ENCODE measurements around the gene BUD13.
A peak's percentile ranks its signal among the peaks of the same experiment; 100 is the strongest.

BUD13 gene

DNA sequence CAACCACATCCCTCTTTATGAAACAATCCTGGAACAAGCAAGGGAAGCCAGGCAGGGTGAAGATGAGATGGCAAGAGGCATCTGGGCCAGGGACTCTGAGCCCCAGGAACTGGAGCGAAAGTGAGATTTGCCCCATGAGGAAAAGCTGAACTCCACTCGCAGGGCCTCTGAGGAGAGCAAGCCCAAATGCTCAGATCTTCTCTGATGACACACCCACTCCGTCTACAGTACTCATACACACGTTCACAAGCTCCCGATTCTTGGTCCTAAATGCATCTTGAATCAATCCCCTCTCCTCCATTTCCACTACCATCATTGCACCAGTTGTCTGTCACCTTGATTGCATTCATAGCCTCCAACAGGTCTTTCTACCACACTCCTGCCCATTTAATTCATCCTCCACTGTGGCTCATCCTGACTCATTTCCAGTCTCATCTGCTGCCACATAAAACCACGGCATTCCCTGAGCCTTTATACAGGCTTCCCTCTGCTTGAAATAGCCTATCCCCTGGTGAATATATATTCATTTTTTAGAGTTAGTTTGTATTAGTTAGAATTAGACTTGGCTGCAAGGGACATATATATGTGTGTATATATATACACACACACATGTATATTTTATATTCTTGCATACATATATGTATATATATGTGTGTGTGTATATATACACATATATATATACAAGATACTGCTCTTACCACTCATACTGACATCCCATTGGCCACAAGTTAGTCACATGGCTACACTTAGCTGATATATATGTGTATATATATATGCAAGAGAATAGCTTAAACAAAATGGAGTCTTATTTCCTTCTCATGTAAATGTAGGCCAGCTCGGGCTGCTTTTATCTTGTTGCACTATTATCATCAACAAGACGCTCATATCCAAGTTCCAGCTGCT is 20.3 kb upstream of the BUD13 start:
- peak; percentile 74 for DNase-seq (ENCODE audit: low spot score)

GRCh38 chr11:116792144-116792868 is 19.5 kb upstream of the BUD13 start:
- no peak for DNase-seq (ENCODE audit: low spot score)

DNA sequence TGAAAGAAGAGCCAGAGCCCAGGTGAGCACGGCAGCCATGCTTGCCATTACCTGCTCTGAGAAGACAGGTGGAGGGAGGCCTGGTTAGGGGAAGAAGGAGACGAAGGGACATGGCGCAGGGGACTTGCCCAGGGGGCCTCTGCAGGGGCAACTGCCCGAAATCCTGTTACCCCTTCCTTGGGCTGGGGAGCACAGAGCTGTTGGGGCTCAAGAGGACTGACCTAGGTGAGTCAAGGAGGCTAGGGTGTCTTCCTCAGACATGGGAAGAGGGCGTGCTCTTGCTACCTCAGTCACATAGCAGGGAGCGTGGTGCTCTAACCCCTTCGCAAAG is 19.0 kb upstream of the BUD13 start, which contains the start of gene APOA5:
APOA5 (minus strand) TSS at position 67 of the 331 bp plus-strand sequence; CDS start at position 48, 19 bp downstream.
- no peak for DNase-seq (ENCODE audit: low spot score)

- DNase-seq (ENCODE audit: low spot score) = peak; percentile 88
Observed at GRCh38 chr11:116791002-116791812, 18.4 kb upstream of the BUD13 start.

- no peak for DNase-seq (ENCODE audit: low spot score)
Observed at GRCh38 chr11:116790167-116791001, 17.6 kb upstream of the BUD13 start.

DNA sequence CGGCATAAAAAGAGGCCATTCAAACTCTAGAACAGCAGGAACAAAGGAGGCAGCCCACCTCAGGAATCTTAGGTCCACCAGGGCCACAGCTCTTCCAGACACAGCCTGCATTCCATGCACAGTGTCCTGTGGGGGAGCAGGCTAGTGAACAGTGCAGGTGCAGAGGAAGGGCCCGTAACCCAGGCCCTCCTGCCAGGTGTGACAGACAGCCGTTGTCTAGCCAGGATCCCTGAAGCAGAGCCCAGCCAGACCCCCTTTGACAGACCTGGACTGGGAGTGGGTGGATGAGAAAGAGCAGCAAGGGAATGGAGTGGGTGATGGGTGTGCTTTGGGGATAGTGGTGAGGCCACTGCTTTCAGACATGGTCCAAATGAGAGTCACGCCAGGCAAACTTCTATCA is 16.2 kb upstream of the BUD13 start:
- no peak for DNase-seq (ENCODE audit: low spot score)

- DNase-seq (ENCODE audit: low spot score) = no peak
Observed at GRCh38 chr11:116788534-116788933, 15.7 kb upstream of the BUD13 start.

DNA sequence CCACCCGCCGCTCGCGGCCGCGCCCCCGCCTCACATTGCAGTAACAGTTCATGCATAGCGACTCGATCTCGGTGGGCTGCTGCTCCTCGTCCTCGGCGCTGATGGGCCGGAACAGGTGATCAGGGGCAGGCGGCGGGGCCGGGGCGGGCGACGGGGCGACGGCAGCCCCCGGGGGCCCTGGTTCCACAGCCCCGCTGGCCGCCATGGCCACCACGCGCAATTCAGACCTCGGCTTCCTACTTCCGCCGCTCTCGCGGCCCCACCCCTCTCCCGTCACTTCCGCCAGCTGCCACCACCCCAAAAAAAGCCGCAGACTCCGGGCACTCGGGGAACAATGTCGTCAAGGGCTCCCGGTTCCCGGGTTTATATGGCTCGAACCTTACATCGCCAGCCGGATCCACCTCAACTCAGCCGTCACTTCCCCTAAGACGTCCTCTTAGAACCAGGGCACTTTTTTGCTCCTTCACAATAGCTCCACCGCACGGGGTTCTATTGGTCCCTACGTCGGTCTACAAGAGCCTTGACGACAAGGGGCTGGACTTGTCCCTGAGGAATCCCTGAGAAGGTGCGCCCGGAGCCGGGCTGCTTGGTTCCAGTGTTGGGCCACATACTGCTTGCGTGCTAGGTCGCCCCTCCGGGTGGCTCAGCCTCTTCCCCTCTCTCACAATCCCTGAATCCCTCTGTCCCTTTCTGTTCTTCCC is 15.1 kb upstream of the BUD13 start, which contains the start of gene ZPR1:
ZPR1 (minus strand) TSS at position 238 of the 701 bp plus-strand sequence; CDS start at position 205, 33 bp downstream.
- peak; percentile 91 for DNase-seq (ENCODE audit: low spot score)

- no peak for DNase-seq (ENCODE audit: low spot score)
Observed at GRCh38 chr11:116787436-116787785, 14.6 kb upstream of the BUD13 start.

GRCh38 chr11:116786966-116787365 is 14.2 kb upstream of the BUD13 start:
- no peak for DNase-seq (ENCODE audit: low spot score)

GRCh38 chr11:116786326-116786725 is 13.5 kb upstream of the BUD13 start:
- DNase-seq (ENCODE audit: low spot score) = no peak

DNA sequence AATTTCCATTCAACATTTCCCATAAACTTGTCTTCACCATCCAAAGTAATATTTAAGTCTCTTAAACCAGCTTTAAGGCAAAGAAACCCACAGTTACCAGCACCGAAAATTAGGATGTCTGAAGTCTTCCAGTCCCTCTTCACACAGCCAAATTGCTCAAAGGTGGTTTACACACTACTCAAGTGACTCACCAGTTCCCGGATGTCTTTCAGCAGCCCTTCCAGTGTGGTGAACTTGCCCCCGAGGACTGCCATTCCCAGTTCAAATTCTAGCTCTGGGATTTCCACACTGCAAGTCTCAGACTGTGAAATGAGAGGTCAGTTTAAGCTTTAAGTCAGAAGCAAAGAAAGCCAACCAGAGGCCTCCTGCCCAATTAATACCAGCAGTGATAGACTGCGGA is 9.9 kb upstream of the BUD13 start:
- DNase-seq (ENCODE audit: low spot score) = peak; percentile 28

- DNase-seq (ENCODE audit: low spot score) = no peak
Observed at GRCh38 chr11:116778556-116778955, 5.8 kb upstream of the BUD13 start.

DNA sequence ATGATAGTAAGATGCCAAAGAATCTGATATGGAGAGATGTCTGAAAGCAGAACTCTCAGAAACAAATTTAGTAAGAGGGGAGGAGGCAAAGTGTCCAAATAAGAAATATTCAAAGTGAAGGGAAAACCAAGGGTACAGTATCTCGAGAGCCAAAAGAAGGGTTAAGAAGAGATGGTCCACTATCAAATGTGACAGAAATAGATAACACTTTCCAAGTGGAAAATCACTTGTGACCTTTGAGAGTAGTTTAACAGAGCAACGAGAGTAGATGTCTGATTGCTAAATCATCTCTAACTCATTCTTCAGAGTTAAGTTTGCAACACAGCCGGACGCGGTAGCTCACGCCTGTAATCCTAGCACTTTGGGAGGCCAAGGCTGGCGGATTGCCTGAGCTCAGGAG is 4.3 kb upstream of the BUD13 start:
- DNase-seq (ENCODE audit: low spot score) = no peak

DNA sequence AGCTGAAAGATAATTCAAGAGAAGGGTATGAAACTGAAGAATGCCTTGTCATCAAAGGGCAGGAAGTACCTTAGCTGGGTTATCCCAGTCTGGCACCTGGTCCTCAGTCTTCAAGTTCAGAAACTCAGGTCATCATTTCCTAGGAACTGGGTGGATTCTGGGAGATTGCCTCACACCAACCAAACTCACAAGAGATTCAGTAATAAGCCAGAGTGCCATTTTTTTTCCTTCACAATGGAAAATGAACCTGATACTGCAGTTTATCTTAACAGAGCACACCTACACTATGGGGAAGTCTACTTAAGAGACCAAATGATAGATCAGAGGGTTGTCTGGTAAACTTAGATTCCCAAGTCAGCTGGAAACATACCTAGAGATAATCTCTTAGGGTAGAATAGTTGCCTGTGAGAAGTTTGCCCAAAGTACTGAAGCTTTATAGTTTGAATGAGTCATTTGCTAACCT is 3.8 kb upstream of the BUD13 start:
- DNase-seq (ENCODE audit: low spot score) = no peak

DNA sequence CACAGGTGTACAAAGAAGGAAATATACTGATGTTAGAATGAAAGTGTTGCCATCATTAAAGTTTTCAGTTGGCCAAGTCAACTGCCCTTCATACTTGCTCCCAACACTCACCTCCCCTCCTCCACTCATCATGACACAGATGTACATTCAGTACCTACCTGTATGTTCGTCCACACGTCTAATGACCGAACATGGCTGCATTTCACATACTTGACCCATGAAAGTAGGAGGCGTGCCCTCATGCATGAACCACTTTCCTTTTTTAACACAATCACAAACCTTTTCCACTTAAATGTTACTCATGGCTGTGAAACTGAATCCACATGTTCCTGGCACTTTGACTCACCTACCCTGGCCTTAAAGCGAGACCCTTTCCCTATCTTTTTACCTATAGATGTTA is 3.2 kb upstream of the BUD13 start:
- no peak for DNase-seq (ENCODE audit: low spot score)

DNA sequence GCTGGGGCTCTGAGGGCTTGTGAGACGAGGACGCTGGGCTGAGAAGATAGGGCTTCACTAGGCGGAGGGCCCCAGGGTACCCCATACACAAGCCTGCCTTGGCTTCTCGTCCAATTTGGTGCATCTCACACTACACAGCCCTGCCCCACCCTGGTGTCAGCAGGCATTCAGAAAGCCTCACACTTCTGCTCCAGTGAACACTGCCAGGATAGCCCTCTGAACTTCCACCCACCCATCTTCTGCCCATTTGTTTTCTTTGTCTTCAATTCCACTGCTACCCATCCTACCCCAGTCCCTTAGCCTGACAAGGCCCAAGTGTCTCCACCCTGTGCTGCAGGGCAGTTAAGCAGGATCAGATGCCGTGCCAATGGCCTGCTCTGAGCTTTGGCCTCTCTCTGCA is 1.9 kb upstream of the BUD13 start:
- no peak for DNase-seq (ENCODE audit: low spot score)

DNA sequence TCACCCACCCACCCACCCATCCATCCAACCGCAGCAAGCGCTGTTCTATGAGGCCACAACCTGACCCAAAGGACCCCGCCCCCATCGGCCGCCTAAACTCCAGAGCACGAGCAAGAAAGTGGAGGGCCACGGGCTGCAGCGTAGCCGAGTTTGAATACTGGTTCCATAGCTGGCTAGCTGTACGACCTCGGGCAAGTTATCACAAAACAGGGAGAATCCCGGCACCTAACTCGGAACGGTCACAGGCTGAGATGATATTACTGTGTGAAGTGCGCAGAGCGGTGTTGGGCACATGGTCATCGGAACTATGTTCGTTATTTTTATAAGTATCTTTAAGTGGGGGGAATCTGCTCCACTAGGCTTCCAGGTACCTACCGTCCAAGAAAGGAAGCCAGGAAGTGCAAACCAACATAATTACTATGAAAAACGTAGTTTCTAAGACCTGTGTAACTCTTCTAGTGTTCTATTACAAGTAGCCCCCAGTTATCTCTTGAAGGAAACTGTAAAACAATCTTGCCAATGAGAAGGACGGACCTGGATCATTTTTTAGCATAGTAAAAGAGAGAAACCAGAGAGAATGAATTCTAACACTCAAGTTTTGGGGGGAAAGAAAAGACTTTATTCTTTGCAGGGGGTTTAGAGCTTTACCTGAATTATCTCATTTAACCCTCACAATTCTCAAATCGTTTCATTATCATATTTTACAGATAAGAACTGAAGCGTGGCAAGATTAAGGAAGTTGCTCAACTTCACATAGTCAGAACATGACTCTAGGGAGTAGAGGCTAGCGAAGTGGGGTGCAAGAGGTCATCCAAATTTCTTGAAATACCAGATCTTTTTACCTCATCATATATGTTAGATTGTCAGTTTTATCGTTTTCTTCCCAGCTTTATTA is 663 bp upstream of the BUD13 start:
- DNase-seq (ENCODE audit: low spot score) = peak; percentile 31

- no peak for DNase-seq (ENCODE audit: low spot score)
Observed at GRCh38 chr11:116771935-116772334, 852 bp downstream of the BUD13 start.

DNA sequence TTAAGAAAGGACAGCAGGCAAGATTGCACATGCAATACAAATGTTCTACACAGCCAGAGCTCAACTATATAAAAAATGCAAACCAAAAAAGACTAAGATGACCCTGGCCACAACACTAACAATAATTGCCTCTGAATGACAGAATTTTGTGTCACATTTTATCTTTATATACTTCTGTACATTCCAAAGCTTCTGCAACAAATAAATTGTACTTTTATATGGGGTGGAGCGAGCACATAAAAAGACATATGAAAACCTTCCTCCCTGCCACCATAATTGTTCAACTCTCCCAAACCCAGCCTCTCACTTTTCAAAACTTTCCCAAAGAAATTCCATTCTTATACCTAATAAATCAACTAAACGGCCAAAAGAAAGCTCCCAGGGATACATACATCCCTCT is 10.7 kb downstream of the BUD13 start:
- DNase-seq (ENCODE audit: low spot score) = no peak
